Mucosa of descending colon (tissue), 3 donors: ENCODE results near the gene CLASP2. TPM values are rescaled to one million over a fixed set of nuclear protein-coding genes. Genes with fewer than 3 reads are reported as not detected.

Source experiments
- ATAC-seq: fragments of 200-7000 bp; cut with Tn5 transposase; one replicate; pipeline ENCODE4 v1.9.1; 2020; ENCODE audit warnings: mild to moderate bottlenecking, moderate library complexity
- DNase-seq, 3 donors: peaks; one replicate each; pipeline ENCODE4 v3.0.0-alpha.2; 2020
- H3K36me3 ChIP-seq: fragments of 200-600 bp; one replicate; pipeline ENCODE4 v1.8.0; 2021; ENCODE audit warnings: low read depth, mild to moderate bottlenecking
- H3K4me1 ChIP-seq: fragments of 200-600 bp; one replicate; pipeline ENCODE4 v1.8.0; 2021; ENCODE audit warnings: low read depth, mild to moderate bottlenecking
- H3K4me3 ChIP-seq: fragments of 200-600 bp; one replicate; pipeline ENCODE4 v1.8.0; 2021; ENCODE audit warnings: mild to moderate bottlenecking
- H3K9me3 ChIP-seq: fragments of 200-600 bp; one replicate; pipeline ENCODE4 v1.8.0; 2021; ENCODE audit warnings: mild to moderate bottlenecking
- intact Hi-C, 2 donors: fragments of 100-400 bp; cut with DNase I in 1 of 2; cut with micrococcal nuclease in 1 of 2; formaldehyde crosslinking; loops; one replicate each; pipeline versions ENCODE4 v1.11.0 to v1.11.1; 2022; cut with DNase I, micrococcal nuclease
- total RNA-seq, 3 donors: library from RNA; stranded (reverse); fragmentation: NEBNext Ultra II Directional in 2 of 3; extraction: Animal tissue kit (Norgen Biotek cat#: 25700) in 2 of 3; gene quantifications; one replicate each; pipeline versions ENCODE4 v1.2.1 to v1.2.4, GENCODE V29; 2021 to 2023
- TF ChIP-seq, protein P1 (sequence below): fragments of 200-600 bp; IDR thresholded peaks from one replicate; pipeline ENCODE4 v1.8.0; 2022; ENCODE audit warnings: antibody characterized with exemption, mild to moderate bottlenecking
- donor health status: DM: no; HTN: no; CAD: no; lungs with moderate emphysema.
- donor health status: DM: no; HTN: no; CAD: no.
- donor health status: DM: no; HTN: yes; CAD: no.

The CLASP2 gene
- total RNA-seq, 3 donors from 2014 or later, result 33.6 to 66.6 (median 44.5) TPM

DNA sequence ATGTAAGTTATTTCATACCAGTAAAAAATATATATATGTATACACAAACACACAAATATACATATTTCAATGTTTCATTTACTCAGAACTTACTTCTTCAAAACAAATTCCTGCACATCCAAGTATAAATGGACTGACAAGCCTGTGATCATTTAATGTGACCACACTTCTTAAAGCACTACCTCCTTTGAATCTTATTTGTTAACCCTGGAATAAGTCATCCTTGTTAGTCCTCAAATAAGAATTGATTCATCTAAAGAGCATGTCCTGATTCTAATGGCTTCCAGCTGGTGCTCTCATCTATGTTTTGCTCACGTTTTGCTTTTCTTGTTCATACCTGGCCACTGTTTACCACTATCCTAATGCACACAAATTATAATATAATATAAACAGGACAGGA, 173.9 kb downstream of the CLASP2 start:
- no peaks in the 10 kb centered on the region for H3K36me3 ChIP-seq
- TF ChIP-seq, protein P1, sequence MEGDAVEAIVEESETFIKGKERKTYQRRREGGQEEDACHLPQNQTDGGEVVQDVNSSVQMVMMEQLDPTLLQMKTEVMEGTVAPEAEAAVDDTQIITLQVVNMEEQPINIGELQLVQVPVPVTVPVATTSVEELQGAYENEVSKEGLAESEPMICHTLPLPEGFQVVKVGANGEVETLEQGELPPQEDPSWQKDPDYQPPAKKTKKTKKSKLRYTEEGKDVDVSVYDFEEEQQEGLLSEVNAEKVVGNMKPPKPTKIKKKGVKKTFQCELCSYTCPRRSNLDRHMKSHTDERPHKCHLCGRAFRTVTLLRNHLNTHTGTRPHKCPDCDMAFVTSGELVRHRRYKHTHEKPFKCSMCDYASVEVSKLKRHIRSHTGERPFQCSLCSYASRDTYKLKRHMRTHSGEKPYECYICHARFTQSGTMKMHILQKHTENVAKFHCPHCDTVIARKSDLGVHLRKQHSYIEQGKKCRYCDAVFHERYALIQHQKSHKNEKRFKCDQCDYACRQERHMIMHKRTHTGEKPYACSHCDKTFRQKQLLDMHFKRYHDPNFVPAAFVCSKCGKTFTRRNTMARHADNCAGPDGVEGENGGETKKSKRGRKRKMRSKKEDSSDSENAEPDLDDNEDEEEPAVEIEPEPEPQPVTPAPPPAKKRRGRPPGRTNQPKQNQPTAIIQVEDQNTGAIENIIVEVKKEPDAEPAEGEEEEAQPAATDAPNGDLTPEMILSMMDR, result no peak
- ATAC-seq (no peak), DNase-seq (no peak)
- intact Hi-C loops, result no loop called here
- no peak overlapping the region for H3K4me3 ChIP-seq
- no peaks in the 10 kb centered on the region for H3K4me1 ChIP-seq
- no peaks in the 10 kb centered on the region for H3K9me3 ChIP-seq

- DNase-seq, result no peak
- Histone ChIP-seq H3K9me3 (no peaks in the 10 kb centered on the region), H3K4me3 (no peak overlapping the region), H3K4me1 (no peaks in the 10 kb centered on the region), H3K36me3 (no peaks in the 10 kb centered on the region)
- no peak for ATAC-seq
- TF ChIP-seq, protein P1, result no peak
- intact Hi-C loops, result no loop called here
Observed at GRCh38 chr3:33543601-33544000, 174.5 kb downstream of the CLASP2 start.

DNA sequence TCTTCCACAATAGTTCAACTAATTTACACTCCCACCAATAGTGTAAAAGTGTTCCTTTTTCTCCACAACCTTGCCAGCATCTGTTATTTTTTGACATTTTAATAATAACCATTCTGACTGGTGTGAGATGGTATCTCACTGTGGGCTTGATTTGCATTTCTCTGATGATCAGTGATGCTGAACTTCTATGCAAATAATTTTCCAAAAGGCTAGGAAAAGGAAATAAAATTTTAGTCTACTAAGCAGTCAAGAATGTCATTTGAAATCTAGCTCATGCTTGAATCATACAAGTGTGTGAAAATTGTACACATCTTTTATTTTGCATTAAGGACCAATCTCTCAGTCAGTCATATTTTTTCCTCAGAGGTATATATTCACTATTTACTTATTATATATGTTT, 176.1 kb downstream of the CLASP2 start:
- Histone ChIP-seq H3K4me3 (no peak overlapping the region), H3K4me1 (no peaks in the 10 kb centered on the region), H3K9me3 (no peaks in the 10 kb centered on the region), H3K36me3 (no peaks in the 10 kb centered on the region)
- no peak for ATAC-seq
- intact Hi-C loops, result no loop called here
- DNase-seq, result no peak
- TF ChIP-seq, protein P1, result no peak

- no peak for DNase-seq
- ATAC-seq, result no peak
- intact Hi-C loops, result no loop called here
- no peaks in the 10 kb centered on the region for H3K36me3 ChIP-seq
- no peaks in the 10 kb centered on the region for H3K4me1 ChIP-seq
- no peak overlapping the region for H3K4me3 ChIP-seq
- TF ChIP-seq, protein P1, result no peak
- H3K9me3 ChIP-seq, result no peaks in the 10 kb centered on the region
Observed at GRCh38 chr3:33538678-33539339, 179.2 kb downstream of the CLASP2 start.

DNA sequence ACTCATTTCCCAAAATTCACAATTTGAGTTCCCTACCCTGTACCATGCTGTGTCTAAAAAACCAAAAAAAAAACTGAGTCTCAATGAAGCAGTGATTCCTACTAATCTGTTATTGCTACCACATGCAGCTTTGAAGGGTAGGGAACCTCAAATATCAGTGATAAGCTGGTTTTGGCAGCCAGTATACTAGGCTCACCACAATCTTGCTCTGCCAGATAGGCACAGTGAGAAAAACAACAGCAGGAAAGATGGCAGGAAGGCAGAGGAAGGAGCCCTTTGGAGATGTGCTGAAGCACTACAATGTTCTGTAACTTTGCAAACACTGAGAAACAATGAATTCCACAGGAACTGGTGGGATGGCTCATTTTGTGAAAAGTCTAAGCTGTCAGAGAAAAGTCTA, 180.9 kb downstream of the CLASP2 start:
- no peaks in the 10 kb centered on the region for H3K9me3 ChIP-seq
- TF ChIP-seq, protein P1, result no peak
- intact Hi-C loops, result no loop called here
- DNase-seq (no peak), ATAC-seq (no peak)
- H3K36me3 ChIP-seq, result no peaks in the 10 kb centered on the region
- H3K4me3 ChIP-seq, result no peak overlapping the region
- H3K4me1 ChIP-seq, result no peaks in the 10 kb centered on the region

DNA sequence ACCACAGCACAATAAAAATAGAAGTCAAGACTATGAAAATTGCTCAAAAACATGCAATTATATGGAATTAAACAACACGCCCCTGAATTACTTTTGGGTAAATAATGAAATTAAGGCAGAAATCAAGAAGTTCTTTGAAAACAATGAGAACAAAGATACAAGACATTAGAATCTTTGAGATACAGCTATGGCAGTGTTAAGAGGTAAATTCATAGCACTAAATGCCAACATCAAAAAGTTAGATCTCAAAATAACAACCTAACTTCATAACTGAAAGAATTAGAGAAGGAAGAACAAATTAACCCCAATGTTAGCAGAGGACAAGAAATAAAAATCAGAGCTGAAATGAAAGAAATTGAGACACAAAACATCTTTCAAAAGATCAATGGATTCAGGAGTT, 191.3 kb downstream of the CLASP2 start:
- no peak overlapping the region for H3K4me3 ChIP-seq
- H3K4me1 ChIP-seq, result no peaks in the 10 kb centered on the region
- intact Hi-C loops, result no loop called here
- no peak for ATAC-seq
- TF ChIP-seq, protein P1, result no peak
- peaks cover 4% of the 10 kb centered on the region for H3K36me3 ChIP-seq
- no peak for DNase-seq
- H3K9me3 ChIP-seq, result peaks cover 18% of the 10 kb centered on the region
